GM21737 (cell line): ENCODE results near the gene SMAD2.
"Not testable (repeated sequence)": the region's sequence is repeated elsewhere in the genome, so short reads cannot be mapped to it uniquely, and the experiment has no call there.

Source experiments
- ATAC-seq: cut with Tn5 transposase; IDR thresholded peaks from one replicate; pipeline ENCODE4 v1.9.1; 2021; ENCODE audit warnings: mild to moderate bottlenecking, moderate library complexity; ENCODE audit not compliant: unreplicated experiment

The SMAD2 gene

DNA sequence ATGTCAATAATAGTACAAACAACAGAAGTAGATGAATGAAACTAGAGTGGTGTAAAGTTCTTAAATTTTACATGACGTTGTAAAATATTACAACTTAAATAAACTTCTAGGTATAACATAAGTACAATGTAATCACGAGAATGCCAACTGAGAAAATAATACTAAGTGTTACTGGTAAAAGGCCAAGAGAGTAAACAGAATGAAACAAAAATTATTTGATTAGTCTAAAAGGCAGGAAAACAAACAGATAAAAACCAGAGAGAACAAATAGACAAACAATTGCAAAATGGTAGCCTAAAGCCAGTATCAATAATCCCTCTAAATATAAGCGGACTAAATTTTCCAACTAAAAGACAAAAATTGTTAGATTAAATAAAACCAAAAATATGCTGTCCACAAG lies 71.9 kb downstream of the SMAD2 start:
- ATAC-seq, result no peak

DNA sequence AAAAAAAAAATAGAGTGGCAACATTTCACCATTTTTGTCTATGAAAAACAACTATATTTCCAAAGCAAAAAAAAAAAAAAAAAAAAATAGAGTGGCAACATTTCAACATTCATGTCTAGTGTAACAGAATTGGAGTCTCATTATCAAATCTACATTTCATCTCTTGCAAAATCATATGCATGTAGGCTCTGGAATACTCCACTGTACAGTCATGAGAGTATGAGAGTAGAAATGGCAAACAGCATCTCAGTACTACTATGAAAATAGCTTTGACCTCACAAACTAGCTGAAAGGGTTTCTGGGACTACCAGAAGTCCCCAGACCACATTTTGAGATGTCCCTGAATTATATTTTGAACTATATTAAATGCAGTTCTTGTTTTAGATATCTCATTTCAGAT lies 82.8 kb downstream of the SMAD2 start:
- ATAC-seq, result no peak

DNA sequence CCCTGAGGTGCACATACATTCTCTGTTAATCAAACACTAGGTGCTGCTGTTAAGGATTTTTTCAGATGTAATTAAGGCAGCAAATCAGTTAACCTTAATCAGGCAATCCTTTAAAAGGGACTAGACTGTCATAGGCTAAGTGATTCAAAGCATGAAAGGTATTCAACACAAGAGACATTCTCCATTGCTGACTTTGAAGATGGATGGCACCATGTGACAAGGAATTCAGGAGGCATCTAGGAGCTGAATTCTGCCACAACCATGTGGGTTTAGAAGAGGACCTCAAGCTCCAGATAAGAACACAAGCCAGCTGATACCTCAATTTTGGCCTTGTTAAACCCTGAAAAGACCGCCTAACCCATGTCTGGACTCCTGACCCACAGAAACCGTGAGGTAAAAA lies 84.0 kb downstream of the SMAD2 start:
- ATAC-seq, result no peak

DNA sequence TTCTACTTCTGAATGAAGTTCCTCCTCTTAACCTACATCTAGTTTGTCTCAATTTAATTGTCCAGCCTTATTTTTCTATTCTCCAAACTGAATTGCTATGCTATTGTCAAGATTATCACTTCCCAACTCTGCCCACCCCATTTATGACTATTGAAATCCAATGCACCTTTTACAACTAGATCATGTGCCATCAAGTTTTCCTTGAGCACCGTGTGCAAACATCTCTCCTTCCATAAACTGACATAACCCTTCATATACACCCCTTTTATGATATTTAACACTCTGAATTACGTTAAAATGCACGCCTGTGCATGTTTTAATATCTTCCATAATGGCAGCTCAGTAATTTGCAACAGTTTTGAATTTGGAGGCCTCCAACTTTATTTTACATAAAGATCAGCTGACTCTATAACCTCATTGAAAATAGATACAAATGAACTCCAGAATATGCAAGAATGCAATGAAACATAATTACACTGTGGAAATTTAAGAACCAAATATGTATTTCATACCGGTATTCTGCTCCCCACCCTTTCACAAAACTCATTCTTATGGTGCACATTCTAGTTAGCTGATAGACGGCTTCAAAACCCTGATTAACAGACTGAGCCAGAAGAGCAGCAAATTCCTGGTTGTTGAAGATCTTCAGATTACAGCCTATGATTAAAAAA lies 85.5 kb downstream of the SMAD2 start:
- ATAC-seq, result no peak

DNA sequence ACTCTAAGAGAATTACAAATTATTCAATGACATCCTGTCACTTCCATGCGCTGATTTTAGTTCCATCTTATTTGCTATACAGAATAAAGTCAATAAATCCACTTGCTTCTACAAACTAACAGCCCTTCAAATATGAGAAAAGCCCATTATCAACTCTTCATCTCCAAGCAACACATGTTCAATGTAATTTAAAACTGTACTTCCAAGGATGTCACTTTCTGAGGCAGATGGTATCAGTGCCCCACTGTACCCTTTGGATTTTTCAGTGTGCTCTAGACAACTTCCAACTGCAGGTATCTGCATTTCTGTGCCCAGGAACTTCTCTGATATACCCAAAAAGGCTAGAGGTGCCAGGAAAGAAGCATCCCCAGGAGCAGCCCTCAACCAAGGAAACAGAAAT lies 87.6 kb downstream of the SMAD2 start:
- ATAC-seq, result no peak

DNA sequence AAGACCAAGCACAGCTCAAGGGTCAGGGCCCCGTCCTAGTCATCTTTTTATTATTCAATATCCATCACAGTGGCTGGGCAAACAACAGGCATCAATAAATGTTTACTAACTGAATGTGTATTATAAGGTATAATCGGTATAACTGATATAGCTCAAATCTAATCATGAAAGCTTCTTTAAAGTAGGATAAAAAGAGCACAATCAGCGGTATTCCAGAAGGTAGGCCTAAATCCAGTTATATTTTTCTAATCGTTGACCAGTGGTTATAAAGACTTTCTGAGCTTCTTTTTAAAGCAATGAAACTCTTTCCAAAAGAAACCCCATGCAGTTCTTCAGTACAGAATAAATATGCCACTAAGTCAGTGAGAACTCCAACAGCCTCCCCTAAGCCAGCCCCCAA lies 92.1 kb downstream of the SMAD2 start:
- no peak for ATAC-seq

DNA sequence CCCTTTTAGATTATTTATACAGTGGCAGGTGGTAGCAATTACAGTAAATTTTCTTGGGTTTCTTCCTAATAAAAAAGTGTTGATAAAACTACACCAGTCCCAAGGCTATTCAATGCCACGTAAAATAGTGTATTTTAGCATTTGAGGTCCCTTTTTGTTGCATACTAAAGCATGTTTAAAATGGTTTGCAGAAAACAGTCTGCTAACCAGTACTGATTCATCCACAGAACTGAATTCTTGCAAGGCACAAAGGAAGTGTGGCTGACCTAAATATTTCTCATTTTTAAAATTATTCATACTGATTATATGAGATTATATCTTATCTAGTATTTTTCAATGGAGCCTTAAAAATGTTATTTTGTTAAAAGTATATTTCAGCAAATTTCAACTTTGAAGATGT lies 98.1 kb downstream of the SMAD2 start:
- no peak for ATAC-seq

DNA sequence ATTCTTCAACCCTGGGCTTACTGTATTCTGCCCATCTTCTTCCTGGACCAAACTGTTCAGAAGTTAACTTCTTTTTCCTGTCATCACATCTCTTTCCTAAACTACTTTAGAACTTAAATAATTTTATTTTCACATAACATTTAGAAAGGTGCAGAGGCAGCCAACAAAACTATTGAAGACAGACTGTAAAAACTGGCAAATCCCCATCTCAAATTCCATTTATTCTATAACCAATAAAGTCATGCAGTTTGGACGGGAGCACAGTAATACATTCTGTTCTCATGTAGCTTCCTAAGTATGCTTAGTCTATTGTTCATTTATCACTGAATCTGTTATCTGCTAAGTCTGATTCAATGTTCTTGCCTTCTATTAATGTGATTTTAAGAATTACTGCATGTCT lies 99.1 kb downstream of the SMAD2 start:
- ATAC-seq, result no peak

DNA sequence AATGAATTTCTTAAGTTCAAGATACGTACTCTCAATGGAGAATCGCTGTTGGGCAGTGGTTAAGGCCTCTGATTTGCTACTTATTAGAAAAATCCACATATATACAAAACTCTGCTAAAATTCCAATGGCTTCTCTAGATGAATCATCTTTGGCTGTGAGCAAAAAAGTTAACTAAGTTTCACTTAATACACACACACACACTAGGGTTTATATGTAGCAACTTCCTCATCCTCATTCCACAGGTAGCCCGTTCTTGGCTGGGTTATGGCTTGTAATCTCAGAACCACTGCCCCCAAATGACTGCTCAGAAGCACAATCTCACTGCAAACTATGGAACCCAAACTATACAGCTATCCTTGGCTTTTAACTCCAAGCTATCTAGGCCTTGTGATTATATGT lies 99.7 kb downstream of the SMAD2 start:
- no peak for ATAC-seq

DNA sequence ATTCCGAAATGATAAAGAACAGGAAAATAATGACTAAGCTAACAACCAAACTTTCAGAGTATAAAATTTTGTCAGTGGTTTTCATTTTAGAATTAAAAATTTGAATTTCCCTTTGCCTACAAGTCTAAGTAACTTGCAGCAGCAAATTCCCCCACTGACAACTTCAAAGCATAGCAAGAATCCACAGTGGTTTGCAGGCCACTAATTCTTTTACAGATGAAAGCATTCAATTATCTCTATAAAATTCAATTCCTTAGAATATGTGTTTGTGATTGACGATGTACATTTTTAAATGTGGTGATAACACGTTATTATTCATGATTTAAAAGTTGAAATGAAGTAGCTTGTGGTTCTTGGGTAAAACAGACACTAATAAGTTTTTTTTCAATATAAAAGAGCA lies 100.6 kb downstream of the SMAD2 start:
- no peak for ATAC-seq

DNA sequence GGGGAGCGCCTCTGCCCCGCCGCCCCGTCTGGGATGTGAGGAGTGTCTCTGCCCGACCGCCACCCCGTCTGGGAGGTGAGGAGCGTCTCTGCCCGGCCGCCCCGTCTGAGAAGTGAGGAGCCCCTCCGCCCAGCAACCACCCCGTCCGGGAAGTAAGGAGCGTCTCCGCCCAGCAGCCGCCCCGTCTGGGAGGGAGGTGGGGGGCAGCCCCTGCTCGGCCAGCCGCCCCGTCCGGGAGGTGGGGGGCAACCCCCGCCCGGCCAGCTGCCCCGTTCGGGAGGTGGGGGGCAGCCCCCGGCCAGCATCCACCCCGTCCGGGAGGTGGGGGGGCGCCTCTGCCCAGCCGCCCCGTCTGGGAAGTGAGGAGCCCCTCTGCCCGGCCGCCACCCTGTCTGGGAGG lies 102.4 kb downstream of the SMAD2 start:
- not testable (repeated sequence) for ATAC-seq

DNA sequence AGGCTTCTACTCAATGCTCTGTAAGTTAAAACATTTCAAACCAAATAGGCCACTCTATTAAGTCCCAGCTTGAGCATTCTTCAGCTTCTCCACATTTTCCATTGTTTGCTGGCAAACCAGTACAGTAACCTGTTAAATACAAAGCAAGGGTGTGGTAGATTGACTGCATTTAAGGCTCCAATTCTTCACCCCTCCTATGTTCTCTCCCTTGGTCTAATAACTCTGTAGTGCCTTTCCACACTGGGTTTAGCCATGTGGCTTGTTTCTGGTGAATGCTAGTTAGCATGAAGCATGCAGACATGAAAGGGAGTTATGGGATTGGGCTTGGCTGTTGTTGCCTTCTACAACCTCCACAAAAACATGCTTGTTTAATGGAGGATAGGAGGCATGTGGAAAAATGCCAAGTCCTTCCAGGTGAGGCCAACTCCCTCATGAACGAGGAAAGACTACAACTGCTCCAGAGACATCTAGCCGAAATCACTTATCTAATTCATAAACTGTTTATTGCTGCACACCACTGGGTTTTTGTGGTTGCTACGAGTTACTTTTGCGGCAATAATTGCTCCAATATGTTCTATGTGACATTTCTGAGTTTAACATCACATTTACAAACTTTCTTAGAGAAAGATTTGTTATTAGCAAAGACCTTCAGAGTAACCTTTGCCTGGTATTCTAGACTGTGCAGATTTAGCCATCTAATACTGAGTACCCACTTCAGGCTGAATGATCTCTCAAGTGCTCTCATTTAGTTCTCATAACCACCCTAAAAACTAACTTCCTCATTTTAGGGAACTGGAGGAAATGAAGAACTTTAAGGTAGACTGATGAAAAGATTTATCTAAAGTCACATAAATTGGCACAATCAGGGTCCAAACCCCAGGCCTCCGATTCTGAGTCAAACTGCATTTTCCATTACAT lies 104.0 kb downstream of the SMAD2 start:
- ATAC-seq, result no peak

DNA sequence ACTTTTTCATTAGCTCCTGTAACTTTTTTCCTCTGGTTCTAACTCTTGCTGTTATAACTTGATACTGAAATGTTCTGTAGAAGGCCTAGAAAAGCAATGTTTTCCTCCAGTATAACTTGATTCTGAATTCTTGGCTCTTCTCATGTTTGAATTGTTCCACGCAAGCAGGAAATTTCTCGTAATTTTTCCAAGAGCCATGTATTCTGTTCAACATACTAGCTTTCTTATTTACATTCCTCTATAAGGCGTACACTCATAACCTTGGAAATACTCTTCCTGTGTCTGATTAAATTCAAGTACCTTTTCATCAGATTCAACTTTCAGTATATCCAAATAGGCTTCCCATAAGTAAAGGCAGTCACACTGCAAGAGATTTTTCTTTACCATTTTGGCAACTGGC lies 109.1 kb downstream of the SMAD2 start:
- no peak for ATAC-seq

DNA sequence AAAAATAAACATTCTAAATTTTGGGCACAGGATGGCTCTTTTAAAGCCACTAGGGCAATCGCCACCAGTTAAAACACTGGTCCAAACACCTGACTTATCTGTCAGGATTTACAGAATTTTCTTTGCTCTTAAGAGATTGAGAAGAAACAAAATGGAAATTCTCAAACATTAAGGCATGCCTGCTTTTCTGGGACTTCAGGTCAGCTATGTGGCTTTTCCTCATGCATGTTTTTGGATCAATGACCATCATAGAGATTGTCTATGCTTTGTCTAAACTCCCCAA lies 112.7 kb downstream of the SMAD2 start:
- no peak for ATAC-seq

DNA sequence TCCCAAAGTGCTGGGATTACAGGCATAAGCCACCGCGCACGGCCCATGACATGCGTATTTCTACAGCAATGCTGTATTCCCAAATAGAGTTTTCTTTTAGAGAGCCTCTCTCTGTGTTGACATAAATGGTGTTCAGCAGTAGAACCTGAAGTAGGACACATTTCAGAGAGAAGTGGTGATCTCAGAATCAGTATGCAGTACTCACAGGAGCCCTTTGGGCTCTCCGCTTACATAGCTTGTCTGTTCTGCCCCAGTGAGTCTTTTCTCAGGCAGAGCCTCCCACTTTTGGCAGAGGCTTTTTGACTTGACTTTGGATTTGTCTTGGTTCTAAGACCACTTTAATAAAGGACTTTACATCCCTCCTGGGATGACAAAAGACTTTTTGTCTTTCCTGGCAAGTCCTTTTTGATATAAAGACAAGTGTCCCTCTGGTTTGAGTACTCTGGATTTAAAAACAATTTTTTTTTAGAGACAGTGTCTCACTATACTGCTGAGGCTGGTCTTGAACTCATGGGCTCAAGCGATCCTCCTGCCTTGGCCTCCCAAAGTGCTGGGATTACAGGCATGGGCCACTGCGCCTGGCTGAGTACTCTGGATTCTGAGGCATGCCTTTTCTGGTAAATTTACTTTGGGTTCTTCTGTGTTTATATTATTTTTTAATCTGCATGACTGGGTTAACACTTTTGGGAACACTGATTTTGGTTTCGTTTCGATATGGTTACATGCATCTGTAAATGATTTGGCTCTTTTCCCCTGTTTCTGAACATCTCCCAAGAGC lies 113.3 kb downstream of the SMAD2 start:
- ATAC-seq, result no peak

DNA sequence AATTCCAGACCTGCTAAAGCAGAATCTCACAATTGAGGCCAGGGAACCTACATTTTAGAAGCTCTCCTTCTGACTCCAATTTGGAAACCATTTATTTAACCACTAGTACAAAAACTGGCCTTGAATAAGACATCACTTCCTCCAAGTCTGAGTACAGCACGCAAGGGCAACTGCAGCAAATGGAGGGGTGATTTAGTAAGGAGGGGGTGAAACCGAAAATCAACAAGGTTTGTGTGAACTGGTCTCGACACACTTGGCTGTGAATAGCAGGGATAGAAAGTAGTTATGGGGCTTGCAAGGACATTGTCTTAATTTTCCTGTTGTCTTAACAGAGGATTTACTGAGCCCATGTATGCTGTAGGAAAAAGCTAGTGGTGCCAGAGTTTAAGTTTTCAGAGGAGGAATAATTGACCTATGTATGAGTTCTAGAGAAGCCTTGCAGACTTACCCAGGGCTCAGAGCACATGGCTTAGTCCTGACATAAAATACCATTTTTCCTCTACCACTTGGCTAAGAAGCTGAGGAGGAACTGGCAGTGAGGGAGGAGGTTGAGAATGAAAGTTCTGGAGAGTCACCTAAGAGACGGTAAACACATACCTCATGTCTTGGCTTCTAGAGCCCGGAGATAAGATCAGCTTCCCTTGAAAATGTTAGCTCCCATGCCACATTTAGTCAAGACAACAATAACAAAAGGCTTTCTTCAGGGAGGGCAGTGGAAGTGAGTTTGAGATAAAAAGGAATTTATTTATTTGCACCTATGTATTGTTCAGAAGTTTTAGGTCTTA lies 114.8 kb downstream of the SMAD2 start:
- ATAC-seq, result no peak

DNA sequence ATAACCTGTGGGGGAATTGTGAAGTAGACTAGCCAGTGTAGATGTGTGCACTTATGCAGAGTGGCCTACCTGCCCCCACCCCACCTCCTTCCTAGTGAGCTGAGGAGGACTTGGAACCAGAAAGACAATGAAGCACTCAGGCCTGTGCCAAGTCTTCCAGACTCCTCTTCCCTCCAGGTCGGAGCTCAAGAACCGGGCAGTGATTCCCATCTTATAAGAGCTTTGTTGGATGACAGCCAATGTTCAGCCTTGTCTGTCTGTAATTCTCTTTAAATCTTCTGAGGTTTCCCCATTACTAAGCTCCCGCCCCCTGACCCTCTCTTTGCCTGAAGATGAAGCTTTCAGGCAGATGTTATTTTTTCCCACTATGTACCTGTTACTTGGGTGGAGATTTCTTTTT lies 121.0 kb downstream of the SMAD2 start:
- no peak for ATAC-seq

DNA sequence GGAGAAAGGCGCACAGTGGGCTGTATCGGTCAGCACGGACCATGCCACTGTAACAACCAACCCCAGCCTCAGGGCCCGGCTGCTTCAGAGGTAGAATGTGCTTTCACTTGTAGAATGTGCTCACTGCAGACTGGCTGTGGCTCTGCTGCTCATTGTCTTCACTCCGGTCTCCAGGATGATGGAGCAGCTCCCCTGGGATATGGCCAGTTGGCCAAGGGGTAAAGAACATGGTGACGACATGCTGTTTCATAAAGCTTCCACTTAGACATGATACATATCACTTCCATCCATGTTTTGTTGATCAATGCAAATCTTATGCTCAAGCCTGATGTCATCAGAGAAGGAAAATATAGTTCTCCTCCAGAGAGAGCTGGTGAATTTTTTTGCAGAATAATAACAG lies 127.7 kb downstream of the SMAD2 start:
- ATAC-seq, result no peak

DNA sequence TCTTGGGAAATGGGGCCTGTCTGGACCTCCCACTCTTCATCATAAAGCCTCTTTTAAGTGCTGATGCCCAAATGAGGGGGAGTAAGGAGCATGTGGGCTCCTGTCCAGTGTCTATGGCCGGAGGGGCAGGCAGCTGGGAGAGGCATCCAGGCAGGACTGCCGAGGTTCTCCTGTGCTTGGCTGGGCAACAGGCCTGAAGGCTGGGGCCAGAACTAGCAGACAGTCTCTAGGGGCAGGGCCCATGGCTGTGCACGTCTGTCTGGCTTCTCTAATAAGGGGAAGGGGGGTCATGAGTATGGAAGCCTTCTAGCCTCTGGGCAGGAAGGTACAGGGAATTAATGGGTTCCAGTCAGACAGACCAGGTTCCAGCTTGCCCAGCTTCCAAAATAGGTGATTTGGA lies 128.6 kb downstream of the SMAD2 start:
- ATAC-seq, result no peak

DNA sequence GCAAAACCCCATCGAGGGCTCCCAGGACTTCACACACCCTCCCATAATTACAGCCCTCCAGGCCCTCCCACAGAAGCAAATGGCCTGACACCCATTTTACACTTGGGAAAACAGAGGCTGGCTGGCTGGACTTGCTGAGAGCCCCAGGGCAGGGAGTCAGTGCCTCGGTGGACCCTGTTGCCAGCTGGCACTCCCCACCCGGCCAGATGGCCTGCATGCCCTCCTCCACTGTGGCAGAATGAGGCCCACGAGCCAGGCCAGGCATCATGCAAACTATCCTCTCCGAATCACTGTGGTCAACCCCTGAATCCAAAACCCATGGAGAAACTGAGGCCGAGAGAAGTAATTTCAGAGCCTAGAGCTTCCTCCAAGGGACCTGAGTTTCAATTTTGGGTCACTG lies 129.7 kb downstream of the SMAD2 start:
- ATAC-seq, result no peak

DNA sequence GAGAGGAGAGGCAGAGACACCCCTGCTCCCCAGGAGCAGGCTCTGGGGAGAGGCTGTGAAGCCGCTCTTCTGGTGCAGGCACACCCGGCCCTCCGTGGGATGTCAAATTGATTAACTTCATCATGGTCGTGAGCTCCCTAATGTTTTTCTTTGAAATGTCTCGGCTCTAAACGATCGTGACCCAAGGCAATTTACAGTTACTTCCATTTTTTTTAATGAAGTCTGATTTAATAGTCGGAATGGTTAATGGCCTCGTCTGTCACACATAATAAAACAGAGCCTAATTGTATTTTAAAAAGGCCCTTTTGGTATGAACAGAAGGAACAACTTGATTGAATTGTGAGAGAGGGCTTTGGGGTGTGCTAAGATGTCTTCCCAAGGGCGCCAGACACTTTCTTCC lies 130.2 kb downstream of the SMAD2 start:
- ATAC-seq, result no peak
